ENCODE measurements around the gene LRCH1. TPM values are rescaled to one million over a fixed set of nuclear protein-coding genes. Genes with fewer than 3 reads are reported as not detected.
A peak's percentile ranks its signal among the peaks of the same experiment; 100 is the strongest.

Gene LRCH1
- total RNA-seq, 1 donor from 2014 or later = 17.0 TPM

GRCh38 chr13:46609726-46610125 is 56.8 kb downstream of the LRCH1 start:
- no peak for DNase-seq (ENCODE audit: low read depth)
- TF ChIP-seq CTCF (conservative IDR thresholded peaks at IDR 0.05; ENCODE audit: low read depth, low read length) = no peak
- no peak overlapping the region for H3K4me3 ChIP-seq (ENCODE audit: low read depth, low read length)

- no peak overlapping the region for H3K4me3 ChIP-seq (ENCODE audit: low read depth, low read length)
- no peak for DNase-seq (ENCODE audit: low read depth)
- TF ChIP-seq CTCF (conservative IDR thresholded peaks at IDR 0.05; ENCODE audit: low read depth, low read length) = no peak
These were observed 59.3 kb downstream of the LRCH1 start for GRCh38 chr13:46612267-46612666.

- DNase-seq (ENCODE audit: low read depth) = no peak
- TF ChIP-seq CTCF (conservative IDR thresholded peaks at IDR 0.05; ENCODE audit: low read depth, low read length) = no peak
These were observed 60.6 kb downstream of the LRCH1 start for GRCh38 chr13:46613409-46614049.

GRCh38 chr13:46614582-46614981 is 61.6 kb downstream of the LRCH1 start:
- no peak overlapping the region for H3K4me3 ChIP-seq (ENCODE audit: low read depth, low read length)
- TF ChIP-seq CTCF (conservative IDR thresholded peaks at IDR 0.05; ENCODE audit: low read depth, low read length) = no peak
- no peak for DNase-seq (ENCODE audit: low read depth)

More at GRCh38 chr13:46613409-46614049, 60.6 kb downstream of the LRCH1 start:
- no peak overlapping the region for H3K4me3 ChIP-seq (ENCODE audit: low read depth, low read length)

GRCh38 chr13:46615888-46616531 is 63.0 kb downstream of the LRCH1 start:
- no peak for TF ChIP-seq CTCF (conservative IDR thresholded peaks at IDR 0.05; ENCODE audit: low read depth, low read length)
- peak overlapping the region; percentile 3 for H3K4me3 ChIP-seq (ENCODE audit: low read depth, low read length)
- no peak for DNase-seq (ENCODE audit: low read depth)

- no peak for TF ChIP-seq CTCF (conservative IDR thresholded peaks at IDR 0.05; ENCODE audit: low read depth, low read length)
- H3K4me3 ChIP-seq (ENCODE audit: low read depth, low read length) = no peak overlapping the region
- DNase-seq (ENCODE audit: low read depth) = no peak
These were observed 64.3 kb downstream of the LRCH1 start for GRCh38 chr13:46617229-46617721.

Data from epithelial cell of proximal tubule (primary cell).